ENCODE results near the gene TMEM217.
"Not testable (repeated sequence)": the region's sequence is repeated elsewhere in the genome, so short reads cannot be mapped to it uniquely, and the experiment has no call there.

TMEM217 gene

GRCh38 chr6:37209461-37210205 lies 48.3 kb downstream of the TMEM217 start:
- no peak for DNase-seq

- no peak for DNase-seq
These were observed 49.2 kb downstream of the TMEM217 start for GRCh38 chr6:37208793-37209192.

GRCh38 chr6:37207903-37208456 lies 50.0 kb downstream of the TMEM217 start:
- DNase-seq: peak; percentile 19

- no peak for DNase-seq
These were observed 51.3 kb downstream of the TMEM217 start for GRCh38 chr6:37206622-37207021.

GRCh38 chr6:37205997-37206340 lies 52.0 kb downstream of the TMEM217 start:
- DNase-seq: no peak

- DNase-seq: no peak
These were observed 52.6 kb downstream of the TMEM217 start for GRCh38 chr6:37205175-37205996.

- no peak for DNase-seq
These were observed 53.8 kb downstream of the TMEM217 start for GRCh38 chr6:37204014-37204751.

GRCh38 chr6:37202788-37203491 lies 55.0 kb downstream of the TMEM217 start:
- no peak for DNase-seq

- no peak for DNase-seq
These were observed 56.2 kb downstream of the TMEM217 start for GRCh38 chr6:37201726-37202125.

GRCh38 chr6:37200085-37200484 lies 57.9 kb downstream of the TMEM217 start:
- DNase-seq: no peak

GRCh38 chr6:37196451-37196850 lies 61.5 kb downstream of the TMEM217 start:
- not testable (repeated sequence) for DNase-seq

- not testable (repeated sequence) for DNase-seq
These were observed 63.1 kb downstream of the TMEM217 start for GRCh38 chr6:37194886-37195285.

- DNase-seq: no peak
These were observed 65.3 kb downstream of the TMEM217 start for GRCh38 chr6:37192666-37193065.

GRCh38 chr6:37190159-37190535 lies 67.8 kb downstream of the TMEM217 start:
- DNase-seq: no peak

GRCh38 chr6:37188962-37189510 lies 68.9 kb downstream of the TMEM217 start:
- no peak for DNase-seq

GRCh38 chr6:37187321-37188022 lies 70.5 kb downstream of the TMEM217 start:
- DNase-seq: no peak

- not testable (repeated sequence) for DNase-seq
These were observed 71.8 kb downstream of the TMEM217 start for GRCh38 chr6:37185949-37186720.

GRCh38 chr6:37182736-37183590 lies 75.0 kb downstream of the TMEM217 start:
- DNase-seq: no peak

GRCh38 chr6:37180610-37181009 lies 77.3 kb downstream of the TMEM217 start:
- not testable (repeated sequence) for DNase-seq

GRCh38 chr6:37180075-37180474 lies 77.9 kb downstream of the TMEM217 start:
- DNase-seq: no peak

Data from NCI-H1092 (cell line).